Measurements from ENCODE around the gene GPRIN1.

Gene GPRIN1

DNA sequence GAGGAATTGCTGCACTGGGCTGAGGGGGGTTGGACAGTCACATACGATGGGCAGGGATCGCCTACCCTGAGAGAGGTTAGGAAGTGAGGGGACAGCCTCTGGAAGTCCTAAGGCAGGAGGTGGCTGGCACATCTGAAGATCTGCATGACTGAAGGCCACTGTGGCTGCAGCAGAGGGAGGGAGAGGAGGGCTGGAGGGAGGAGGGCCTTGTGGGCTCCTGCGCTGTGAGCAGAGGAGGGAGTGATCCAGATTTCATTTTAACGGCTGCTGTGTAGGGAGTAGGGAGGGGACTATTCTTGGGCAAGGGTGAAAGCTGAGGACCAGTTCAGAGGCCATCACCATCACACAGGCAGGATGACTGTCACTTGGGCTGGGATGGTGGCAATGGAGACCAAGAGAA is 27.6 kb upstream of the GPRIN1 start:
- H2BK5ac ChIP-seq (ENCODE audit: low read depth, low read length, poor library complexity, severe bottlenecking), result no peak overlapping the region
- no peak overlapping the region for H3K4me3 ChIP-seq (ENCODE audit: insufficient read depth in 1 of 2, low read depth in 1 of 2, low read length in 2 of 2)
- H3K27ac ChIP-seq (ENCODE audit: low read length, poor library complexity, severe bottlenecking), result no peak overlapping the region
- H2AK5ac ChIP-seq (ENCODE audit: low read length, severe bottlenecking), result no peak overlapping the region
- H3K18ac ChIP-seq (ENCODE audit: low read depth in 1 of 2, low read length in 2 of 2), result no peak overlapping the region
- no peak overlapping the region for H3K4me2 ChIP-seq (ENCODE audit: low read length, poor library complexity, severe bottlenecking)
- no peak overlapping the region for H4K91ac ChIP-seq (ENCODE audit: low read length)
- no peak overlapping the region for H2BK15ac ChIP-seq (ENCODE audit: low read depth, poor library complexity, severe bottlenecking)
- no peak overlapping the region for H2BK12ac ChIP-seq (ENCODE audit: low read length in 2 of 2)
- no peaks in the 10 kb centered on the region for H3K36me3 ChIP-seq (ENCODE audit: control insufficient read depth in 1 of 2, insufficient read depth in 2 of 2, low read depth in 1 of 2, low read length in 2 of 2)
- no peak overlapping the region for H3K4ac ChIP-seq (ENCODE audit: low read depth in 1 of 2, low read length in 2 of 2)
- peaks cover 6% of the 10 kb centered on the region for H3K9me3 ChIP-seq (ENCODE audit: control insufficient read depth, low read length)
- H2BK120ac ChIP-seq (ENCODE audit: low read depth, low read length), result no peak overlapping the region
- no peaks in the 10 kb centered on the region for H3K79me1 ChIP-seq (replicated peaks; ENCODE audit: low read length, poor library complexity, severe bottlenecking)
- H4K8ac ChIP-seq (ENCODE audit: low read length), result no peak overlapping the region
- peaks cover 42 to 49% of the 10 kb centered on the region in 2 experiments for H3K27me3 ChIP-seq (ENCODE audit: control insufficient read depth in 1 of 2, insufficient read depth in 1 of 2, low read length in 2 of 2)
- peaks cover 2% of the 10 kb centered on the region for H3K4me1 ChIP-seq (ENCODE audit: control insufficient read depth, insufficient read depth, low read depth, low read length)
- no peak overlapping the region for H3K14ac ChIP-seq (ENCODE audit: low read length in 2 of 2)
- H3K9ac ChIP-seq (ENCODE audit: low read length), result no peak overlapping the region
- H2AFZ ChIP-seq (ENCODE audit: low read depth, low read length), result no peak overlapping the region
- 65% methylated on average over 4 of the region's 4 CpGs for WGBS
- no peak overlapping the region for H3K23ac ChIP-seq (ENCODE audit: low read length in 2 of 2)
- DNase-seq, result no peak

DNA sequence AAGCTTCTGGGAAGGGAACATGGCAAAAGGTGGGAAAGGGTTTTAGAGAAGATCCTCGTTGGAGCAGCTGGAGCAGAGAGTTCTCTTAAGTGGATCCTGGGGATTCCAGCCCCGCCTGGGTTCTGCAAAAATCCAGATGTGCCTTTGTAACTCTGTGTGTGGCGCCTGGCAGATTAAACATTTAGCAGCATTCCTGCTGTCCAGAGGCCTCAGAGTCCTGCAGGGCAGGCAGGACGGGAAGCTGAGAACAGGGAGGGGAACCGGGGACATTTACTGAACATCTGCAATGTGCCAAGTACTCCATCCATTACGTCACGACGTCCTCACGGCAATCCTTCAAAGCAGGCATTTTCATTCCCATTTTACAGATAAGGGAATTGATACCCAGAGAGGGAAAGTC is 26.5 kb upstream of the GPRIN1 start:
- no peak overlapping the region for H2AK5ac ChIP-seq (ENCODE audit: low read length, severe bottlenecking)
- no peak overlapping the region for H3K23ac ChIP-seq (ENCODE audit: low read length in 2 of 2)
- no peak for DNase-seq
- no peak overlapping the region for H3K4me3 ChIP-seq (ENCODE audit: insufficient read depth in 1 of 2, low read depth in 1 of 2, low read length in 2 of 2)
- no peak overlapping the region for H3K4ac ChIP-seq (ENCODE audit: low read depth in 1 of 2, low read length in 2 of 2)
- H3K79me1 ChIP-seq (replicated peaks; ENCODE audit: low read length, poor library complexity, severe bottlenecking), result no peaks in the 10 kb centered on the region
- H2BK5ac ChIP-seq (ENCODE audit: low read depth, low read length, poor library complexity, severe bottlenecking), result no peak overlapping the region
- no peak overlapping the region for H3K14ac ChIP-seq (ENCODE audit: low read length in 2 of 2)
- H2BK12ac ChIP-seq (ENCODE audit: low read length in 2 of 2), result no peak overlapping the region
- 61% methylated on average over 9 of the region's 9 CpGs for WGBS
- H3K18ac ChIP-seq (ENCODE audit: low read depth in 1 of 2, low read length in 2 of 2), result no peak overlapping the region
- H3K9me3 ChIP-seq (ENCODE audit: control insufficient read depth, low read length), result peaks cover 6% of the 10 kb centered on the region
- H3K4me1 ChIP-seq (ENCODE audit: control insufficient read depth, insufficient read depth, low read depth, low read length), result peaks cover 2% of the 10 kb centered on the region
- no peak overlapping the region for H4K91ac ChIP-seq (ENCODE audit: low read length)
- H3K4me2 ChIP-seq (ENCODE audit: low read length, poor library complexity, severe bottlenecking), result no peak overlapping the region
- H2BK120ac ChIP-seq (ENCODE audit: low read depth, low read length), result no peak overlapping the region
- no peaks in the 10 kb centered on the region for H3K36me3 ChIP-seq (ENCODE audit: control insufficient read depth in 1 of 2, insufficient read depth in 2 of 2, low read depth in 1 of 2, low read length in 2 of 2)
- no peak overlapping the region for H2BK15ac ChIP-seq (ENCODE audit: low read depth, poor library complexity, severe bottlenecking)
- no peak overlapping the region for H2AFZ ChIP-seq (ENCODE audit: low read depth, low read length)
- peaks cover 49 to 57% of the 10 kb centered on the region in 2 experiments for H3K27me3 ChIP-seq (ENCODE audit: control insufficient read depth in 1 of 2, insufficient read depth in 1 of 2, low read length in 2 of 2)
- no peak overlapping the region for H4K8ac ChIP-seq (ENCODE audit: low read length)
- no peak overlapping the region for H3K9ac ChIP-seq (ENCODE audit: low read length)
- H3K27ac ChIP-seq (ENCODE audit: low read length, poor library complexity, severe bottlenecking), result no peak overlapping the region

DNA sequence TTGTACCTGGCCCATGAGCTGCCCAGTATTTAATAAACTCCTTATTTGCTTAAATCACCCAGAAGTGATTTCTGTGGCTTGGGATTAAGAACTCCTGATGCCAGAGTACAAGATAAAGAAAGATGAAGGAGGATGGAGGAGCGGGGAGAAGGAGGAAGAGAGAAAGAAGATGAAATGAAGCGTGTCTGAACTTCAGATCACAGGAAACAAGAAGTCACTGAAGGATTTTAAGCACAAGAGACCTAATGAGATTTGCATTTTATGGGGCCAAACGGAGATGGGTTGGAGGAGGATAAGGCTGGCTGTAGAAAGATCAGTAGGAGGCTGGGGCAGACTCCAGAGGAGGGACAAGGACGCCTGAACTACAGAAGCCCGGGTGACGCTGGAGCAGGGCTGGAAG is 23.6 kb upstream of the GPRIN1 start:
- H3K4me2 ChIP-seq (ENCODE audit: low read length, poor library complexity, severe bottlenecking), result no peak overlapping the region

DNA sequence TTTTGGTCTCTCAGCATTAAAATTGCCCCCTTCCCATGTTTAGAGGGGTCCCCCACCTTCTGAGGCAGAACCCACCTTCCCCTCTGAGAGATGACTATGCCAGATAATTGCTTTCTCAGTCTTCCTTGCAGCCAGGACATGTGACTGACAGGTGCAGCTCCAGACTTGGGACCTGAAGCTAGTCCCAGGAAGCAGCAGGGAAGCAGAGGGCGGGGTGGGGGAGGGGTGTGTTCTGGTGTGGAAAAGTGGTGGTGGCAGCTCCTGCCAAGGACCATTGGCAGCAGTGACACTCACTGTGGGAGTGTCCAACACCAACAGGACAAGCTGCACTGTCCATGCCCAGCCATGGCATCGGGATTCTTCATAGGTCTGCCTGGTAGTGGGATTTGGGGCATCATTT is 22.8 kb upstream of the GPRIN1 start:
- no peak overlapping the region for H3K18ac ChIP-seq (ENCODE audit: low read depth in 1 of 2, low read length in 2 of 2)
- no peak overlapping the region for H2BK12ac ChIP-seq (ENCODE audit: low read length in 2 of 2)
- DNase-seq, result no peak
- H2AFZ ChIP-seq (ENCODE audit: low read depth, low read length), result no peak overlapping the region
- no peak overlapping the region for H4K8ac ChIP-seq (ENCODE audit: low read length)
- no peak overlapping the region for H3K4me2 ChIP-seq (ENCODE audit: low read length, poor library complexity, severe bottlenecking)
- H3K4me1 ChIP-seq (ENCODE audit: control insufficient read depth, insufficient read depth, low read depth, low read length), result peaks cover 21% of the 10 kb centered on the region
- H2AK5ac ChIP-seq (ENCODE audit: low read length, severe bottlenecking), result no peak overlapping the region
- no peak overlapping the region for H3K9ac ChIP-seq (ENCODE audit: low read length)
- H3K27ac ChIP-seq (ENCODE audit: low read length, poor library complexity, severe bottlenecking), result no peak overlapping the region
- no peak overlapping the region for H3K14ac ChIP-seq (ENCODE audit: low read length in 2 of 2)
- H3K9me3 ChIP-seq (ENCODE audit: control insufficient read depth, low read length), result peaks cover 6% of the 10 kb centered on the region
- H3K79me1 ChIP-seq (replicated peaks; ENCODE audit: low read length, poor library complexity, severe bottlenecking), result no peaks in the 10 kb centered on the region
- no peak overlapping the region for H3K4me3 ChIP-seq (ENCODE audit: insufficient read depth in 1 of 2, low read depth in 1 of 2, low read length in 2 of 2)
- H2BK120ac ChIP-seq (ENCODE audit: low read depth, low read length), result no peak overlapping the region
- no peak overlapping the region for H3K4ac ChIP-seq (ENCODE audit: low read depth in 1 of 2, low read length in 2 of 2)
- H3K23ac ChIP-seq (ENCODE audit: low read length in 2 of 2), result no peak overlapping the region
- no peak overlapping the region for H2BK5ac ChIP-seq (ENCODE audit: low read depth, low read length, poor library complexity, severe bottlenecking)
- no peaks in the 10 kb centered on the region for H3K36me3 ChIP-seq (ENCODE audit: control insufficient read depth in 1 of 2, insufficient read depth in 2 of 2, low read depth in 1 of 2, low read length in 2 of 2)
- WGBS, result 77% methylated on average over 2 of the region's 2 CpGs
- H3K27me3 ChIP-seq (ENCODE audit: control insufficient read depth in 1 of 2, insufficient read depth in 1 of 2, low read length in 2 of 2), result peaks cover 72 to 80% of the 10 kb centered on the region in 2 experiments
- H4K91ac ChIP-seq (ENCODE audit: low read length), result no peak overlapping the region
- no peak overlapping the region for H2BK15ac ChIP-seq (ENCODE audit: low read depth, poor library complexity, severe bottlenecking)

More for the DNA sequence above, 23.6 kb upstream of the GPRIN1 start:
- H4K91ac ChIP-seq (ENCODE audit: low read length), result no peak overlapping the region
- H3K27ac ChIP-seq (ENCODE audit: low read length, poor library complexity, severe bottlenecking), result no peak overlapping the region
- no peak overlapping the region for H2BK120ac ChIP-seq (ENCODE audit: low read depth, low read length)
- no peak overlapping the region for H2BK5ac ChIP-seq (ENCODE audit: low read depth, low read length, poor library complexity, severe bottlenecking)
- H3K27me3 ChIP-seq (ENCODE audit: control insufficient read depth in 1 of 2, insufficient read depth in 1 of 2, low read length in 2 of 2), result peaks cover 73 to 83% of the 10 kb centered on the region in 2 experiments
- H3K18ac ChIP-seq (ENCODE audit: low read depth in 1 of 2, low read length in 2 of 2), result no peak overlapping the region
- no peak overlapping the region for H2AFZ ChIP-seq (ENCODE audit: low read depth, low read length)
- H3K36me3 ChIP-seq (ENCODE audit: control insufficient read depth in 1 of 2, insufficient read depth in 2 of 2, low read depth in 1 of 2, low read length in 2 of 2), result no peaks in the 10 kb centered on the region
- no peak overlapping the region for H3K4me3 ChIP-seq (ENCODE audit: insufficient read depth in 1 of 2, low read depth in 1 of 2, low read length in 2 of 2)
- H2BK12ac ChIP-seq (ENCODE audit: low read length in 2 of 2), result no peak overlapping the region
- DNase-seq, result no peak
- peaks cover 6% of the 10 kb centered on the region for H3K9me3 ChIP-seq (ENCODE audit: control insufficient read depth, low read length)
- no peak overlapping the region for H4K8ac ChIP-seq (ENCODE audit: low read length)
- no peaks in the 10 kb centered on the region for H3K79me1 ChIP-seq (replicated peaks; ENCODE audit: low read length, poor library complexity, severe bottlenecking)
- H2BK15ac ChIP-seq (ENCODE audit: low read depth, poor library complexity, severe bottlenecking), result no peak overlapping the region
- no peak overlapping the region for H3K9ac ChIP-seq (ENCODE audit: low read length)
- 40% methylated on average over 6 of the region's 6 CpGs for WGBS
- H3K4ac ChIP-seq (ENCODE audit: low read depth in 1 of 2, low read length in 2 of 2), result no peak overlapping the region
- no peak overlapping the region for H3K23ac ChIP-seq (ENCODE audit: low read length in 2 of 2)
- H2AK5ac ChIP-seq (ENCODE audit: low read length, severe bottlenecking), result no peak overlapping the region
- H3K14ac ChIP-seq (ENCODE audit: low read length in 2 of 2), result no peak overlapping the region
- H3K4me1 ChIP-seq (ENCODE audit: control insufficient read depth, insufficient read depth, low read depth, low read length), result peaks cover 20% of the 10 kb centered on the region
